Pancreas (tissue), 10 donors: ENCODE measurements around the gene MYT1. TPM values are rescaled to one million over a fixed set of nuclear protein-coding genes. Genes with fewer than 3 reads are reported as not detected.
A peak's percentile ranks its signal among the peaks of the same experiment; 100 is the strongest.

ENCODE experiments used
- ATAC-seq, 4 donors: fragments of 200-7000 bp; cut with Tn5 transposase; one replicate each; pipeline versions ENCODE4 v1.8.0 to v1.9.1; 2020; ENCODE audit warnings: mild to moderate bottlenecking in 4 of 4, moderate library complexity in 4 of 4
- DNase-seq, 6 donors: peaks; one replicate each; pipeline ENCODE4 v3.0.0-alpha.2; 2020
- FAIRE-seq: peaks from 2 replicates; lab custom pipeline; 2012; peaks lifted over from hg19 to GRCh38; lab: Jason Lieb, UNC
- H3K27ac ChIP-seq, 4 donors: fragments of 200-600 bp; sonication (generic); 1 replicate in 3 of 4; 2 replicates in 1 of 4; pipeline versions ENCODE4 v1.5.0 to v1.8.0; 2020
- H3K27me3 ChIP-seq, 4 donors: fragments of 200-600 bp; one replicate each; pipeline ENCODE4 v1.8.0; 2021
- H3K36me3 ChIP-seq, 3 donors: fragments of 200-600 bp; sonication (generic) in 1 of 3; one replicate each; pipeline versions ENCODE4 v1.5.0 to v1.8.0; 2020 to 2021
- H3K4me1 ChIP-seq, 3 donors: fragments of 200-600 bp; one replicate each; pipeline ENCODE4 v1.8.0; 2021
- H3K4me3 ChIP-seq, 4 donors: fragments of 200-600 bp; sonication (generic) in 2 of 4; one replicate each; pipeline versions ENCODE4 v1.5.0 to v1.8.0; 2020 to 2021
- H3K9me3 ChIP-seq, 4 donors: fragments of 200-600 bp; one replicate each; pipeline ENCODE4 v1.8.0; 2021
- WGBS, 2 donors: extraction: QIAGEN DNeasy Blood & Tissue Kit; methylation state at CpG; one replicate each; pipeline ENCODE4 v1.1.7; 2013; 5-methylcytosine and 5-hydroxymethylcytosine counted together
- intact Hi-C, 3 donors: fragments of 100-400 bp; cut with DNase I; formaldehyde crosslinking; loops; one replicate each; pipeline versions ENCODE4 v1.11.1 to v1.14.2; 2022
- polyA plus RNA-seq, 2 donors: library from polyadenylated mRNA; stranded (reverse); fragments of 200-250 nt; gene quantifications; one replicate each; pipeline ENCODE4 v1.2.3, GENCODE V29; 2013
- total RNA-seq, 6 donors: library from RNA; stranded (reverse); fragmentation: NEBNext Ultra II Directional in 4 of 6; extraction: Animal tissue kit (Norgen Biotek cat#: 25700) in 4 of 6; gene quantifications; one replicate each; pipeline versions ENCODE4 v1.2.1 to v1.2.4, GENCODE V29; 2021 to 2023
- TF ChIP-seq, protein P1 (sequence below), 4 donors: fragments of 200-600 bp; sonication (generic) in 3 of 4; IDR thresholded peaks; one replicate each; pipeline versions ENCODE4 v1.5.0 to v1.8.0; 2021; ENCODE audit warnings: antibody characterized with exemption in 4 of 4
- donor health status: healthy with polysubstance abuse.
- donor health status: DM: no; HTN: no; CAD: no; lungs with moderate emphysema.
- donor health status: DM: no; HTN: no; CAD: no.
- donor health status: control.
- donor health status: control.
- donor health status: Bipolar disorder and iron deficiency.
- donor health status: DM: yes; HTN: yes; CAD: no.
- donor health status: DM: no; HTN: no; CAD: no.
- donor health status: DM: no; HTN: no; CAD: no.
- donor health status: DM: yes; HTN: yes; CAD: no.

Gene MYT1
- total and polyA plus RNA-seq, 8 donors, result 0.13 to 5.1 (median 0.52) TPM

DNA sequence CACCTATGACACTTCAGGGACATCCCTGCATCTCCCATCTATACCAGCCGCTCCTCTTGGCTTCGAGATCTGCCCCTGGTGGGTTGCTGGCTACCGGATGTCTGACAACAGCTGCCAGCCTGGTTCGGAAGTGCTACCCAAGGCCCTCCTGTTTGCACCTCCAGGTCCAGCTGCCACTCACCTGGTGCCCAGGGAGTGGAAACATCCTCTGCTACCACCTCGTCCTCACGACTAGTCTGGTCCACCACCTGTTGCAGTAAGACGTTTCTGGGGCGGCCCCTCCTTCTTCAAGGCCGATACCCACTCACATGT lies 83.0 kb downstream of the MYT1 start:
- intact Hi-C loops, result no loop called here
- Histone ChIP-seq H3K27ac (no peak overlapping the region), H3K36me3 (no peaks in the 10 kb centered on the region), H3K4me3 (no peak overlapping the region), H3K9me3 (no peaks in the 10 kb centered on the region), H3K27me3 (no peaks in the 10 kb centered on the region), H3K4me1 (no peaks in the 10 kb centered on the region)
- FAIRE-seq (no peak), ATAC-seq (no peak), DNase-seq (peak in 1 of 6 donors; percentile 35)
- TF ChIP-seq, protein P1, sequence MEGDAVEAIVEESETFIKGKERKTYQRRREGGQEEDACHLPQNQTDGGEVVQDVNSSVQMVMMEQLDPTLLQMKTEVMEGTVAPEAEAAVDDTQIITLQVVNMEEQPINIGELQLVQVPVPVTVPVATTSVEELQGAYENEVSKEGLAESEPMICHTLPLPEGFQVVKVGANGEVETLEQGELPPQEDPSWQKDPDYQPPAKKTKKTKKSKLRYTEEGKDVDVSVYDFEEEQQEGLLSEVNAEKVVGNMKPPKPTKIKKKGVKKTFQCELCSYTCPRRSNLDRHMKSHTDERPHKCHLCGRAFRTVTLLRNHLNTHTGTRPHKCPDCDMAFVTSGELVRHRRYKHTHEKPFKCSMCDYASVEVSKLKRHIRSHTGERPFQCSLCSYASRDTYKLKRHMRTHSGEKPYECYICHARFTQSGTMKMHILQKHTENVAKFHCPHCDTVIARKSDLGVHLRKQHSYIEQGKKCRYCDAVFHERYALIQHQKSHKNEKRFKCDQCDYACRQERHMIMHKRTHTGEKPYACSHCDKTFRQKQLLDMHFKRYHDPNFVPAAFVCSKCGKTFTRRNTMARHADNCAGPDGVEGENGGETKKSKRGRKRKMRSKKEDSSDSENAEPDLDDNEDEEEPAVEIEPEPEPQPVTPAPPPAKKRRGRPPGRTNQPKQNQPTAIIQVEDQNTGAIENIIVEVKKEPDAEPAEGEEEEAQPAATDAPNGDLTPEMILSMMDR (IDR thresholded peaks at IDR 0.05), result no peak
- 56 to 65% methylated on average over 9 of the region's 9 CpGs for WGBS, 2 donors

DNA sequence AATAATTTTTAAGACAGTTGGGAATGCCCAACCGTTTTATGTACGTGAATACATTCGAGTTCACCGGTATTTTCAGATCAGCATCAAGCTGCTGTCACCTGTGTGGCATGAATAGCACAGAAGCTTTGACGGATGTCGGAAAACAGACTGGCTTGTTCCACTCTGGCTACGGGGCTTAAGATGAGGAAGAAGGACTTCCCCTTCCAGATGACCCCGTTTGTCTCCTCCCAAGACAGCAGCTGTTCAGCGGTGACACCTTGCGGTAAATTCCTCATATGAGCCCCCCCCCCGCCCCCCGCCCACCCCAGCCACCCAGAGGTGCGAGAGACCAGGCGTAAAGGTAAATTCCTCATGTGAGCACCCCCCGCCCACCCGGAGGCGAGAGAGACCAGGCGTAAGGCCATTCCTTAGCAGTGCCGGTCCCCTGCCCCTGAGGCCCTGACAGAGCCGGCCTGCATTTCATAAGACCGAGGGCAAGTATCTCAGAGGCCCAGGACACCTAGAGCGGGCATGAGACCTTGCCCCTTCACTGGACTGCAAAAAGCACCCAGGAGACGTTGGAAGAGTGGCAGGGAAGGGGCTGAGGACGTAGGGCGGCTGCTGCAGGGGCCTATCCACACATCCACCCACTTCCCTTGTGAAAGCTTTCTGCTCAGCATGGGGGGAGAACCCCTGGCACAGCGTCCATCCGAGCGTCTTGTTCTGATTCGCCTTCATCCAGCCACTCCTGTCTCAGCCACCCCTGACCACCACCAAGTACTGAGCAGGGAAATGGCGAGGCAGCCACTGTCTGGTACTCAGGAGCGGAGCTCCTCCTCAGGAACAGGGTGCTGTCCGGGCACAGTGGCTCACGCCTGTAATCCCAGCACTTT lies 84.0 kb downstream of the MYT1 start:
- H3K27me3 ChIP-seq, result no peaks in the 10 kb centered on the region
- no peak for FAIRE-seq
- DNase-seq, result peak in 2 of 6 donors; percentile 30 to 39
- TF ChIP-seq, protein P1 (IDR thresholded peaks at IDR 0.05), result no peak
- intact Hi-C loops, result no loop called here
- no peaks in the 10 kb centered on the region for H3K36me3 ChIP-seq
- H3K4me1 ChIP-seq, result no peaks in the 10 kb centered on the region
- H3K27ac ChIP-seq, result no peak overlapping the region
- 55 to 72% methylated on average over 33 of the region's 33 CpGs for WGBS, 2 donors
- ATAC-seq, result no peak
- H3K4me3 ChIP-seq, result no peak overlapping the region
- H3K9me3 ChIP-seq, result no peaks in the 10 kb centered on the region

DNA sequence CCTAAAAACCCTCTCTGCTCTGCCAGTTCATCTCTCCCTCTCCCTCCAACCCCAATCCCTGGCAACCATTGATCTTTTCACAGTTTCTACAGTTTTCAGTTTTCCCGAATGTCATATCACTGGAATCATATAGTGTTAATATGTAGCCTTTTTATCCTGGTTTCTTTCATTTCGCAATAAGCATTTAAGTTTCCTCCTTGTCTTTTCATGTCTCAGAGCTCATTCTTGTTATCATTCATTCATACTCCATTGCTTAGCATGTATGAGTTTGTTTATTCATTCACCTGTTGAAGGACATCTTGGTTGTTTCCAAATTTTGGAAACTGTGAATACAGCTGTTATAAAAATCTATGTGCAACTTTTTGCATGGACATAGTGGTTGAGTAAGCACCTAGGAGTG lies 85.8 kb downstream of the MYT1 start:
- no peak for ATAC-seq
- intact Hi-C loops, result no loop called here

DNA sequence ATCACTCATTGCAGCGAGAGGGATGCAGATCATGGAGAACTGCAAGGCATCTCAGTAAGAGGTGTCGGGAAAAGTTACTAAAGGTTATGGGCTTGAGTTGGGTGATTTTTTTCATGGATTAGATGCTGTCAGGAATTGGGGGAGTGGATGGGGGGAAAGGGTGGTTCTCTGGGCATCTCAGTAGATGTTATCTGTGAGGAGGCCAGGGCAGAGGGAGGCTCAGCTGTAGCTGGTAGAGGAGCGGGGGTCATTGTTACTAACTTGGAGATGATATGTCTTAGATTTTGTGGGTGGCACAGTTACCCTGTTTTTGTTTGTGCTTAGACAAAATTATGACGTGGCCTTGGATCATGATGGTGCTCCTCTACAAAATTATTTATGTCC lies 88.7 kb downstream of the MYT1 start:
- intact Hi-C loops, result no loop called here
- Histone ChIP-seq H3K27ac (no peak overlapping the region), H3K27me3 (no peaks in the 10 kb centered on the region), H3K9me3 (no peaks in the 10 kb centered on the region), H3K4me1 (peaks cover 0 to 14% (median 9%) of the 10 kb centered on the region in 3 donors), H3K36me3 (no peaks in the 10 kb centered on the region), H3K4me3 (no peak overlapping the region)
- TF ChIP-seq, protein P1 (IDR thresholded peaks at IDR 0.05), result no peak
- 83 to 87% methylated on average over 4 of the region's 4 CpGs for WGBS, 2 donors
- ATAC-seq, result no peak
- FAIRE-seq, result no peak
- no peak for DNase-seq

More for the DNA sequence above, 85.8 kb downstream of the MYT1 start:
- no peaks in the 10 kb centered on the region for H3K9me3 ChIP-seq
- H3K27ac ChIP-seq, result no peak overlapping the region
- FAIRE-seq (no peak), DNase-seq (no peak)
- WGBS, 2 donors, result 49 to 61% methylated on average over 2 of the region's 2 CpGs
- H3K36me3 ChIP-seq, result no peaks in the 10 kb centered on the region
- no peaks in the 10 kb centered on the region for H3K27me3 ChIP-seq
- TF ChIP-seq, protein P1 (IDR thresholded peaks at IDR 0.05), result no peak
- H3K4me1 ChIP-seq, result no peaks in the 10 kb centered on the region
- H3K4me3 ChIP-seq, result no peak overlapping the region

- 51 to 56% methylated on average over 4 of the region's 4 CpGs for WGBS, 2 donors
- intact Hi-C loops, result no loop called here
Observed at GRCh38 chr20:64253443-64253842, 89.2 kb downstream of the MYT1 start.

More at GRCh38 chr20:64253443-64253842, 89.2 kb downstream of the MYT1 start:
- TF ChIP-seq, protein P1 (IDR thresholded peaks at IDR 0.05), result no peak
- ATAC-seq (no peak), FAIRE-seq (no peak), DNase-seq (no peak)
- Histone ChIP-seq H3K4me3 (no peak overlapping the region), H3K27ac (no peak overlapping the region), H3K4me1 (peaks cover 0 to 14% (median 9%) of the 10 kb centered on the region in 3 donors), H3K27me3 (no peaks in the 10 kb centered on the region), H3K36me3 (no peaks in the 10 kb centered on the region), H3K9me3 (no peaks in the 10 kb centered on the region)
